ENCODE data around the gene MAFG. TPM values are rescaled to one million over a fixed set of nuclear protein-coding genes. Genes with fewer than 3 reads are reported as not detected.

The MAFG gene
- total and polyA plus RNA-seq, 7 donors, result 21.6 to 74.2 (median 46.0) TPM

DNA sequence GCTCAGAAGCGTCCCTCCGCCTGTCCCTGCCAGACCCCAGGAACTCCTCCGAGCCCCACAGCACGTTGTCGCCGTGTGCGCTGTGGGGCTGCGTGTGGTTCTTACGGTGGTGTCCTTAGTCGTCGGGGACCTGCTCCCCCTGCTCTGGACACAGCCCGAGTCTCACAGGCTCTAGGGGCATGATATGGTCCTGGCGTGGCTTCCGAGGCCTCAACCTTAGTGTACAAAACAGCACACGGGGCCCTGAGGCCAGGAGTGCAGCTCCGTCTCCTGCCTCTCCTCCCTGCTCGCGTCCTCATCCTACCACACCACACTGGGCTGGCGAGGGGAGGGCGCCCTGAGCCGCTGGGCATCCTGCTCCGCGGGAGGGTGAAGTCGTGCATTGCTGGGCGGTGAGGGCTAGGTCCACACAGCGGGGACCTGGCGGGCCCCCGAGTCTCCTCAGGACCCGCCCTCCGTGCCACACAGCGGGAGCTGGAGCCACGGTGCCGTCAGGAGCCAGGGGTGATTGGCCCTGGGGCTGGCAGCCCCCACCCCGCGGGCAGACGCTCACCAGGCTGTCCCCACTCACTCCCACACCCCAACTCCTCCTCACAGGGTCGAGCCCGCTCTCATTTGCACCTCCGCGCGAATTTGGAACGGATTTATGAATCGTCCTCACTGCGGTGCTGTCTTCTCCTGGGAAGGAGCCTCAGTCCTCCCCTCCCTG, 1.2 kb upstream of the MAFG start:
- Histone ChIP-seq H3K36me3 (ENCODE audit: insufficient read depth in 1 of 2, low read depth in 1 of 2) (peaks cover 0 to 3% of the 10 kb centered on the region in 2 donors), H3K9me3 (no peaks in the 10 kb centered on the region), H3K27me3 (ENCODE audit: insufficient read depth in 3 of 3, low read length in 2 of 3) (no peaks in the 10 kb centered on the region), H3K4me3 (peak overlapping the region; percentile 91), H3K27ac (peak overlapping the region; percentile 18), H3K4me1 (peaks cover 24% of the 10 kb centered on the region)
- WGBS, 3 donors, result 32 to 36% (median 35%) methylated on average over 39 to 44 of the region's 44 CpGs
- ATAC-seq (no peak), DNase-seq (peak; percentile 25 to 63)
- intact Hi-C loops (cut with DNase I), result no loop called here
- TF ChIP-seq, protein P1, sequence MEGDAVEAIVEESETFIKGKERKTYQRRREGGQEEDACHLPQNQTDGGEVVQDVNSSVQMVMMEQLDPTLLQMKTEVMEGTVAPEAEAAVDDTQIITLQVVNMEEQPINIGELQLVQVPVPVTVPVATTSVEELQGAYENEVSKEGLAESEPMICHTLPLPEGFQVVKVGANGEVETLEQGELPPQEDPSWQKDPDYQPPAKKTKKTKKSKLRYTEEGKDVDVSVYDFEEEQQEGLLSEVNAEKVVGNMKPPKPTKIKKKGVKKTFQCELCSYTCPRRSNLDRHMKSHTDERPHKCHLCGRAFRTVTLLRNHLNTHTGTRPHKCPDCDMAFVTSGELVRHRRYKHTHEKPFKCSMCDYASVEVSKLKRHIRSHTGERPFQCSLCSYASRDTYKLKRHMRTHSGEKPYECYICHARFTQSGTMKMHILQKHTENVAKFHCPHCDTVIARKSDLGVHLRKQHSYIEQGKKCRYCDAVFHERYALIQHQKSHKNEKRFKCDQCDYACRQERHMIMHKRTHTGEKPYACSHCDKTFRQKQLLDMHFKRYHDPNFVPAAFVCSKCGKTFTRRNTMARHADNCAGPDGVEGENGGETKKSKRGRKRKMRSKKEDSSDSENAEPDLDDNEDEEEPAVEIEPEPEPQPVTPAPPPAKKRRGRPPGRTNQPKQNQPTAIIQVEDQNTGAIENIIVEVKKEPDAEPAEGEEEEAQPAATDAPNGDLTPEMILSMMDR (IDR thresholded peaks at IDR 0.05), result no peak

DNA sequence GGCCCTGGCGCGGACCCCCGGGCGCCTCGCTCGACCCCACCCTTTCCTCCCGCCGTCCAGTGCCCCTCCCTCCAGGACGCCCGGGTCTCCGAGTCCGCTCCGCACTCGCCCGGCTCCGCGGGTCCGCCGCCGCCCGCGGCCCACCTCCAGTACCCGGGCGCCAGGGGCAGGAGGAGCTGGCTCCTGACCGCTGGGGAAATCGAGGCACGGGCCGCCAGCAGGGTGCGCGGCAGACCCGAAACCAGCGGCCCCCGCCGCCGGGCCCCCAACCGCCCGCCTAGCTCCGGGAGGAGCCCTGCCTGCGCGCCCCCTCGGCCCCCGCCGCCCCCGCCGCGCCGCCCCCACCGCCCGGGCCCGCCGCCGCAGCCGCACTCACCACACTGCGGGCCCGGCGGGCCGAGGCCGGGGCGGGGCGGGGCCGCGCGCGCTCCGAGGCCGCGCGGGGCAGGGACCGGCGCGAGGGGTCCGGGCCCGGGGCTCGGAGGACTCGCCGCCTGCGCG, 333 bp downstream of the MAFG start:
- H3K27me3 ChIP-seq (ENCODE audit: insufficient read depth in 3 of 3, low read length in 2 of 3), result no peaks in the 10 kb centered on the region
- H3K9me3 ChIP-seq, result no peaks in the 10 kb centered on the region
- peaks cover 34% of the 10 kb centered on the region for H3K4me1 ChIP-seq
- TF ChIP-seq, protein P1 (IDR thresholded peaks at IDR 0.05), result no peak
- ATAC-seq, result no peak
- peak overlapping the region; percentile 91 for H3K4me3 ChIP-seq
- H3K36me3 ChIP-seq (ENCODE audit: insufficient read depth in 1 of 2, low read depth in 1 of 2), result peaks cover 0 to 6% of the 10 kb centered on the region in 2 donors
- peak overlapping the region; percentile 98 for H3K27ac ChIP-seq
- WGBS, 3 donors, result 0% methylated on average over 4 to 77 of the region's 78 CpGs
- intact Hi-C loops (cut with DNase I), result no loop called here
- no peak for DNase-seq

DNA sequence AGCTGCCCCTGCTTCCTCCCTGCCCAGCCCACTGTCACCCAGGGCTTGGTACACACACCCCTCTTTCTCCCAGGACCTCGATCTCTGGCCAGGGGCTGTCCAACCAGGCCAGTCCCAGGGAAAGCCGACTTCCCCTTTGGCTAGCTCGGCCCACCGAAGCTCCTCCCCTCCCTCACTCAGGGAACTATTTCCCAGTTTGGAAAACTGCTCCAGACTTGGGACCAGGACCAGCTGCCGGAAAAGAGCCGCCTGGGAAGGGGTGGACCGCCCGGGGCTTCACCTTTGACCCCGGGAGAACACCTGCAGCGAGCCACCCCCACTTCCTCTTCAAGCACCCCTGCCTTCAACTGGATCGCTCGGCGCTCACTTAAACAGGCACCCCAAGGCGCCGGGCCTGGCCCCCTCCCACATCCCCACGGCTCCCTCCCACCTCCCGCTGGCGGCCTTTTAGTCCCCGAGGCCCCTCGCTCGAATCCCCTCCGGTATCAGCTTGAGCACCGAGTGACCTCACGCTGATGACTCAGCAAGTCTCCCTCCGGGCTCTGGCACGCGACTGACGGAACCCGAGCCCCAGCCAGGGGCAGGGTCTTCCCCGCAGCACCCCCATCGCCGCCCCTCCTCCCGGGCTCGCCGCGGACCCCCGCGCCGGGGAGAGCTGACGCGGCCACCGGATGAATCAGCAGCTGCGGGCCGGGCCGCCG, 934 bp downstream of the MAFG start:
- H3K9me3 ChIP-seq, result no peaks in the 10 kb centered on the region
- DNase-seq (peak; percentile 79 to 87), ATAC-seq (peak; percentile 17 to 32 (median 22))
- no peaks in the 10 kb centered on the region for H3K27me3 ChIP-seq (ENCODE audit: insufficient read depth in 3 of 3, low read length in 2 of 3)
- intact Hi-C loops (cut with DNase I), result no loop called here
- H3K4me1 ChIP-seq, result peaks cover 40% of the 10 kb centered on the region
- TF ChIP-seq, protein P1 (IDR thresholded peaks at IDR 0.05), result no peak
- H3K36me3 ChIP-seq (ENCODE audit: insufficient read depth in 1 of 2, low read depth in 1 of 2), result peaks cover 0 to 12% of the 10 kb centered on the region in 2 donors
- H3K27ac ChIP-seq, result peak overlapping the region; percentile 98
- peak overlapping the region; percentile 91 for H3K4me3 ChIP-seq
- WGBS, 3 donors, result 0 to 1% (median 1%) methylated on average over 43 to 46 of the region's 46 CpGs

DNA sequence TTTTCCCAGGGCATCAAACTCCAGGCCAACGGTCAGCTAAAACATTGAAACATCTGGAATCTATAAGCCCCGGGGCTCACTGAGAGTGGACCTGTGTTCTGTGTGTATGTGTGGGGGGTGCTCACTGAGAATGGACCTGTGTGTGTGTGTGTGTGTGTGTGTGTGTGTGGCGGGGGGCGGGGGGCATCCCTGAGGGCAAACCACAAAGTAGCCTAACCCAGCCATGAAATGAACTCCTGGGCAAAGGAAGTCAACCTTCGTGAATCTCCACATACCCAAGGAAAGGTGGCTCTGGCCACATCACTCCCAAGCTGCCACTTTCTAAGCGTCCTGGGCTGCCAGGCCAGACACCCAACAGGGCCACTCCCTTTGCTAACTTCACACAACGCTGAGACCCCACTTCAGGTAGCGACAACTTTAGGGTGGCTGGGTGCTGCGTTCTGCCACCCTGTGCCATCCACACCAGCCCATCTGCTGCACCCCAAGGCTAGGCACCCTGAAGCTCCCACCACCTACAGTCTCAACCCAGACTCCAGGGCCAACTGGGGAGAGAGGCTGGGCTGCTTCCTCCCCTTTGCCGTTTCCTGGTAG, 1.6 kb downstream of the MAFG start:
- peaks cover 0 to 18% of the 10 kb centered on the region in 2 donors for H3K36me3 ChIP-seq (ENCODE audit: insufficient read depth in 1 of 2, low read depth in 1 of 2)
- ATAC-seq, result no peak
- H3K9me3 ChIP-seq, result no peaks in the 10 kb centered on the region
- H3K4me3 ChIP-seq, result peak overlapping the region; percentile 91
- DNase-seq, result no peak
- 54 to 68% (median 58%) methylated on average over 9 to 10 of the region's 10 CpGs for WGBS, 3 donors
- TF ChIP-seq, protein P1 (IDR thresholded peaks at IDR 0.05), result no peak
- no peaks in the 10 kb centered on the region for H3K27me3 ChIP-seq (ENCODE audit: insufficient read depth in 3 of 3, low read length in 2 of 3)
- peak overlapping the region; percentile 98 for H3K27ac ChIP-seq
- H3K4me1 ChIP-seq, result peaks cover 47% of the 10 kb centered on the region
- intact Hi-C loops (cut with DNase I), result no loop called here

All from psoas muscle (tissue), 8 donors.